Breast epithelium (tissue), 4 donors: Measurements from ENCODE around the gene TBC1D1. TPM values are rescaled to one million over a fixed set of nuclear protein-coding genes. Genes with fewer than 3 reads are reported as not detected.

ENCODE experiments used
- DNase-seq, 2 donors: peaks; one replicate each; pipeline ENCODE4 v3.0.0-alpha.2; 2019; ENCODE audit warnings: low spot score in 2 of 2
- H3K27ac ChIP-seq, 2 donors: fragments of 200-600 bp; sonication (generic) in 1 of 2; one replicate each; pipeline ENCODE4 v1.5.1; 2016 to 2019; ENCODE audit warnings: mild to moderate bottlenecking in 1 of 2
- H3K27me3 ChIP-seq, 2 donors: fragments of 200-600 bp; sonication (generic) in 1 of 2; one replicate each; pipeline versions ENCODE4 v1.5.1 to v1.6.0; 2017 to 2019; ENCODE audit warnings: control low read depth in 1 of 2, mild to moderate bottlenecking in 1 of 2
- H3K36me3 ChIP-seq: fragments of 200-600 bp; one replicate; pipeline ENCODE4 v1.5.1; 2019
- H3K4me1 ChIP-seq, 2 donors: fragments of 200-600 bp; sonication (generic); one replicate each; pipeline ENCODE4 v1.5.1; 2016 to 2019; ENCODE audit warnings: control low read depth in 1 of 2
- H3K4me3 ChIP-seq, 3 donors: fragments of 200-600 bp; sonication (generic); 1 replicate in 2 of 3; 2 replicates in 1 of 3; pipeline ENCODE4 v1.5.1; 2016 to 2019; ENCODE audit warnings: mild to moderate bottlenecking in 3 of 3, moderate library complexity in 2 of 3
- H3K9me3 ChIP-seq, 2 donors: fragments of 200-600 bp; sonication (generic) in 1 of 2; one replicate each; pipeline ENCODE4 v1.5.1; 2016 to 2019; ENCODE audit warnings: control low read depth in 1 of 2
- POLR2A ChIP-seq: fragments of 450-650 bp; IDR thresholded peaks from one replicate; pipeline ENCODE4 v1.6.1; 2016; ENCODE audit warnings: antibody characterized with exemption, mild to moderate bottlenecking, moderate library complexity
- POLR2AphosphoS5 ChIP-seq, 3 donors: sonication (generic); formaldehyde crosslinking; IDR thresholded peaks; one replicate each; pipeline ENCODE4 v1.6.1; 2017; ENCODE audit warnings: antibody characterized with exemption in 3 of 3
- intact Hi-C: fragments of 100-400 bp; cut with DNase I; formaldehyde crosslinking; loops from one replicate; pipeline ENCODE4 v1.15.1; 2023; ENCODE audit warnings: low total_unique reads
- total RNA-seq, 3 donors: library from RNA; depleted of rRNA; stranded (reverse); fragments of >200 nt; gene quantifications; one replicate each; pipeline ENCODE4 v1.1.0, GENCODE V29; 2016
- TF ChIP-seq, protein P1 (sequence below), 3 donors: fragments of 450-650 bp; IDR thresholded peaks; one replicate each; pipeline ENCODE4 v1.5.1; 2016 to 2017; ENCODE audit warnings: antibody characterized with exemption in 3 of 3, mild to moderate bottlenecking in 3 of 3, moderate library complexity in 3 of 3

TBC1D1 gene
- total RNA-seq, 3 donors from 2014 or later, result 55.2 to 80.9 (median 63.9) TPM

DNA sequence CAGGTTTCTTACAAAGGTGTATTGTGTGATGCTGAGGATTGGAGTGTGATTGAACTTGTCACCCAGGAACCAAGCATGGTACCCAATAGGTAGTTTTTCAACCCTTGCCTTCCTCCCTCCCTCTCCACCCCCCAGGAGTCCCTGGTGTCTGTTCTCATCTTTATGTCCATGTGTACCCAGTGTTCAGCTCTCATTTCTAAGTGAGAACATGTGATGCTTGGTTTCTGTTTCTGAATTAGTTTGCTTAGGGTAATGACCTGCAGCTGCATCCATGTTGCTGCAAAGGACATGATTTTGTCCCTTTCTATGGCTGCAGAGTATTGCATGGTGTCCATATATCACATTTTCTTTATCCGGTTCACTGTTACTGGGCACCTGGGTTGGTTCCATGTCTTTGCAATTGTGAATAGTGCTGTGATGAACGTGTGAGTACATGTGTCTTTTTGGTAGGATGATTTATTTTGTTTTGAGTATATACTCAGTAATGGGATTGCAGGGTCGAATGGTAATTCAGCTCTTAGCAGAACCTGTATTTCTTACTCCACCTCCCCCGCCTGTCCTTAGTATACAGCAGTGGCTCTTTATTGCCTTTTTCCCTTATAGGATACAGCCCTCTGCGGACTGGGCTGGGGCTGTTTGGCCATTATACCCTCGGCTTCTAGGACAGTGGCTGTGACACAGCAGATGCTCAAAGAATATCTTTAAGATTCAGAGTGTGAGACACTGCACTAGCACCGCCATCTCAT lies 214.8 kb downstream of the TBC1D1 start:
- no peak for DNase-seq
- H3K27me3 ChIP-seq, result no peaks in the 10 kb centered on the region

DNA sequence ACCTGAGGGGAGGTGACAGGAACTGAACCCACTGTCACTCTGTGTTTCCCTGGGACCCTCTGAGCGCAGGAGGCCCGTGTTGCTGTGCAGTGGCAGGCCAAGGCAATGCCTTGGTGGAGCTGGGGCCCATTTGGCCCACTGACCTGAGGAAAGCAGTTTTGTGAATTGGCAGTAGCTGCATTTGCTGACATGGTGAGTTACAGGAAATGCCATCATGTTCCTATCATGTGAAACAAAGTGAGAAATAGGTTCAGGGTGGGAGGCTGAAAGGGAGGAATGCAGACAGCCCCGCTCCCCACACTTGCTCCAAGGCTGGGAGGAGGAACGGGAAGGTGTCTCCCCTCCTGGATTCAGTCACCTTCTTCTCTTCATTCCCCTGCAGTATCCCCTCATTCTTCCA lies 215.4 kb downstream of the TBC1D1 start:
- no peak overlapping the region for H3K27ac ChIP-seq
- no peaks in the 10 kb centered on the region for H3K36me3 ChIP-seq
- no peaks in the 10 kb centered on the region for H3K4me1 ChIP-seq
- TF ChIP-seq POLR2AphosphoS5 (IDR thresholded peaks at IDR 0.05) (no peak), POLR2A (no peak)
- TF ChIP-seq, protein P1, sequence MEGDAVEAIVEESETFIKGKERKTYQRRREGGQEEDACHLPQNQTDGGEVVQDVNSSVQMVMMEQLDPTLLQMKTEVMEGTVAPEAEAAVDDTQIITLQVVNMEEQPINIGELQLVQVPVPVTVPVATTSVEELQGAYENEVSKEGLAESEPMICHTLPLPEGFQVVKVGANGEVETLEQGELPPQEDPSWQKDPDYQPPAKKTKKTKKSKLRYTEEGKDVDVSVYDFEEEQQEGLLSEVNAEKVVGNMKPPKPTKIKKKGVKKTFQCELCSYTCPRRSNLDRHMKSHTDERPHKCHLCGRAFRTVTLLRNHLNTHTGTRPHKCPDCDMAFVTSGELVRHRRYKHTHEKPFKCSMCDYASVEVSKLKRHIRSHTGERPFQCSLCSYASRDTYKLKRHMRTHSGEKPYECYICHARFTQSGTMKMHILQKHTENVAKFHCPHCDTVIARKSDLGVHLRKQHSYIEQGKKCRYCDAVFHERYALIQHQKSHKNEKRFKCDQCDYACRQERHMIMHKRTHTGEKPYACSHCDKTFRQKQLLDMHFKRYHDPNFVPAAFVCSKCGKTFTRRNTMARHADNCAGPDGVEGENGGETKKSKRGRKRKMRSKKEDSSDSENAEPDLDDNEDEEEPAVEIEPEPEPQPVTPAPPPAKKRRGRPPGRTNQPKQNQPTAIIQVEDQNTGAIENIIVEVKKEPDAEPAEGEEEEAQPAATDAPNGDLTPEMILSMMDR (IDR thresholded peaks at IDR 0.05), result no peak
- H3K9me3 ChIP-seq, result no peaks in the 10 kb centered on the region
- no peaks in the 10 kb centered on the region for H3K27me3 ChIP-seq
- DNase-seq, result no peak
- intact Hi-C loops, result no loop called here
- no peak overlapping the region for H3K4me3 ChIP-seq

More for the DNA sequence above, 214.8 kb downstream of the TBC1D1 start:
- Histone ChIP-seq H3K36me3 (no peaks in the 10 kb centered on the region), H3K27ac (no peak overlapping the region), H3K4me3 (no peak overlapping the region), H3K4me1 (no peaks in the 10 kb centered on the region), H3K9me3 (no peaks in the 10 kb centered on the region)
- TF ChIP-seq POLR2A (no peak), POLR2AphosphoS5 (IDR thresholded peaks at IDR 0.05) (no peak)
- TF ChIP-seq, protein P1 (IDR thresholded peaks at IDR 0.05), result no peak
- intact Hi-C loops, result no loop called here

DNA sequence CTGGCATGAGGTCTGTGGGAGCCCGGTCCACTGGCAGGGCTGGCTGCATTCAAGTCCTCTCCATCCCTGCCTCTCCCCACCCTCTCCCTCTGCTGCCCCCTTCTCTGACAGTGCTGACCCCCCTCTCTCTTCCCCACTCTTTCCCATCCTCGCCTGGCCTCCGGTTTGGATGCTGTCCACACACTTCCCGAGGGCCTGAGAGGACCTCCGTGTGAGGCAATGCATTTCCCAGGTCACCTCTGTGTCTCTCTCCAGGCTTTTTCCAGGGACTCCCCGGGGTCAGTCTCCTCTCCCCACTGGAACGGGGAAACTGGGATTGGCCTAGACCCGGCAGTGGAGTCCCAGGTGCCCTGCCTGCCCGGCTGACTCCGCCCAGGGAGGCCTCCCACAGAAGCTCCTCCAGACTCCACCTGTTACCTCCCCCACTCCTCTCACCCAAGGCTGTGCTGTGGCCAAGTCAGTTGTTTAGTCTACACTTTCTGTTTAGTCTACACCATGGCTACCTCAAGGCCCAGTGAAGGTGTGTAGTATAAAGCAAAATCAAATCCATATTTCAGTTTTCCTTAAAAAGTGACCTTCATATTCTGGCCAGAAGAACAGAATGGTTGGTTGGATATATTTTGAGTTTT lies 216.1 kb downstream of the TBC1D1 start:
- intact Hi-C loops, result no loop called here
- no peaks in the 10 kb centered on the region for H3K4me1 ChIP-seq
- no peaks in the 10 kb centered on the region for H3K27me3 ChIP-seq
- TF ChIP-seq POLR2AphosphoS5 (IDR thresholded peaks at IDR 0.05), result no peak
- TF ChIP-seq, protein P1 (IDR thresholded peaks at IDR 0.05), result no peak
- TF ChIP-seq POLR2A, result no peak
- no peak overlapping the region for H3K27ac ChIP-seq
- no peaks in the 10 kb centered on the region for H3K9me3 ChIP-seq
- no peak for DNase-seq
- no peak overlapping the region for H3K4me3 ChIP-seq
- H3K36me3 ChIP-seq, result no peaks in the 10 kb centered on the region

DNA sequence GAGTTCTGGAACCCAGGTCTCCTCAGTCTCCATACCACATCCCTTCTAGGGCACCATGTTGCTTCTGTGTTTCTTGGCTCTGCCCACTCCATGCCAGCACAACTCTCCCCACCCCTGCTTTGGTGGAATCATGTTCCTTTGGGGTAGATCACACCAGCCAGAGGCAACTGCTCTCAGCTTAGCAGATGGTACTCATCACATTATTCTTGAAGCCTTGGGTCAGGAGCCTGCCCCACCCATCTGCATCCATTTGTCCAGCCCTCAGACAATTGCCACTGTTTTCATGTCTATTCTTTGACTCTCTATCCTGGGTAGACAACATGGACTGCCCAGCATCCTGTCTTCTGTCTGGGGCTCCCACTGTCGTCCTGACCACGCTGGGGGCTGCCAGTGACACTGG lies 216.9 kb downstream of the TBC1D1 start:
- intact Hi-C loops, result no loop called here
- H3K4me3 ChIP-seq, result no peak overlapping the region
- no peaks in the 10 kb centered on the region for H3K27me3 ChIP-seq
- H3K36me3 ChIP-seq, result no peaks in the 10 kb centered on the region
- no peaks in the 10 kb centered on the region for H3K9me3 ChIP-seq
- H3K27ac ChIP-seq, result no peak overlapping the region
- no peaks in the 10 kb centered on the region for H3K4me1 ChIP-seq
- DNase-seq, result no peak
- TF ChIP-seq POLR2A (no peak), POLR2AphosphoS5 (IDR thresholded peaks at IDR 0.05) (no peak)
- TF ChIP-seq, protein P1 (IDR thresholded peaks at IDR 0.05), result no peak

DNA sequence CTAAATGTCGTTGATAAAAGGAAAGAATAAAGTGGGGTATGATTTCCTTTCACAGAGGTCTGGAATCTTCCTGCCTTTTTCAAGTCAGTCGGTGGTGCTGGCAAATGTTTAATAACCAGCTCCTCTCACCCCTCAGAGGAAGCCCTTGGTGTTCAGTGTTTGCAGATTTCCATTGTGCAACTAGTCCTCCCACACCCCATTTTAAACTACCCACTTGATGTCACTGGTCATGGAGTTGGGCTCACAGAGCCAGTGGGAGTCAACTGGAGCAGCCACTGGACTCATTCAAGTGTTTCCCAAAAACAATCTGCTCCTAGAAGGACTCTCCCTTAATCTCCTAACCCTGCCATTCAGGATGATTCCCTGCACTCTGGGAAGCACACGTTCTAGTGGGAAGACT lies 218.5 kb downstream of the TBC1D1 start:
- Histone ChIP-seq H3K4me3 (no peak overlapping the region), H3K9me3 (no peaks in the 10 kb centered on the region), H3K27ac (no peak overlapping the region), H3K4me1 (no peaks in the 10 kb centered on the region), H3K27me3 (no peaks in the 10 kb centered on the region), H3K36me3 (no peaks in the 10 kb centered on the region)
- intact Hi-C loops, result no loop called here
- TF ChIP-seq, protein P1 (IDR thresholded peaks at IDR 0.05), result no peak
- TF ChIP-seq POLR2A, result no peak
- TF ChIP-seq POLR2AphosphoS5 (IDR thresholded peaks at IDR 0.05), result no peak
- DNase-seq, result no peak
